ENCODE data around the gene KIAA1755.

KIAA1755 gene

GRCh38 chr20:38237381-38237780 lies 23.2 kb downstream of the KIAA1755 start:
- DNase-seq (ENCODE audit: low spot score), result no peak

- no peak for DNase-seq (ENCODE audit: low spot score)
Measured at GRCh38 chr20:38231531-38232121, 28.9 kb downstream of the KIAA1755 start.

GRCh38 chr20:38230957-38231526 lies 29.5 kb downstream of the KIAA1755 start:
- no peak for DNase-seq (ENCODE audit: low spot score)

- DNase-seq (ENCODE audit: low spot score), result no peak
Measured at GRCh38 chr20:38230253-38230551, 30.3 kb downstream of the KIAA1755 start.

- peak; percentile 76 for DNase-seq (ENCODE audit: low spot score)
Measured at GRCh38 chr20:38229376-38230252, 30.9 kb downstream of the KIAA1755 start.

- DNase-seq (ENCODE audit: low spot score), result no peak
Measured at GRCh38 chr20:38228436-38228835, 32.1 kb downstream of the KIAA1755 start.

DNA sequence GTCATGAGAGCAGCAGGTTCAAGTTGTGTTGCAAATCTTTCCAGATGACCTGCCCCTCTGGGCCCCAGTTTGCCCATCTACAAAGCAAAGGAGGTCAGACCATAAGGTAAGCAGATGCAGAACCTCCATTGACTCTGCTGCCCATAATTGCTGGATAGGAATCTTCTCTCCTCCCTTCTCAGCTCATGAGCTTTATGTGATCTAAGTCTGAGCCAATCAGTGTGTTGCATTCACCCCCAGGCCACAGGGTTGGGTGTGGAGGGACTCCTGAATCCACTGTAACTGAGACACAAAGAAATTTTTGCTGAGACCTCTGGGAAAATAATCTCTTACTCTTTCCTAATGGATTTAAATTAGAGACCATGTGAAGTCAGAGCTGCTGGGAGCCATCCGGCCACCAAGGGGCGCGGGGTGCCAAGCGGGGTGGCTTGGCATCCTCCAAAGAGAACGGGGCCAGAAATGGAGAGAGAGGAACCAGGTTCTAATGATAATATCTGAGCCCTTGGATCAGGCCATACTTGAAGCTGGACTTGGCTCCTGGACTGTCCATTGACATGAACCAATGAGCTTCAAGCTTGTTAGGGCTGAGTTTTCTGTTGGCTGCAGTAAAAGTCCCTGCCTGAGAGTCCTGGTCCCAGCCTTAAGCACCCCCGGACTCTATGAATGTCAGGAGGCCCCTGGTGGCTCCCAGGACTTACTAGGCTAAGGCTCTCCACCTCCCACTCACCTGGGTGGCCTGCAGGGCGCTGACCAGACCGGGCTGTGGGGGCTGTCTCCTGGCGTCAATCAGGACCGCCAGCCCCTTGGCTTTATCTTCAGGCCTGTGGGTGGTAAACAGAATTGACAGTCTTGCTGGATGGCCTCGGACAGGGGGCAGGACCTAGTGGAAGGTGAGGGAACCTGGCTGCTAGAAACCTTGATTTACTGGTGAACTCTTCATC lies 32.8 kb downstream of the KIAA1755 start:
- no peak for DNase-seq (ENCODE audit: low spot score)

GRCh38 chr20:38226553-38226952 lies 34.0 kb downstream of the KIAA1755 start:
- DNase-seq (ENCODE audit: low spot score), result no peak

GRCh38 chr20:38225900-38226263 lies 34.7 kb downstream of the KIAA1755 start:
- DNase-seq (ENCODE audit: low spot score), result no peak

GRCh38 chr20:38225240-38225899 lies 35.2 kb downstream of the KIAA1755 start:
- no peak for DNase-seq (ENCODE audit: low spot score)

- no peak for DNase-seq (ENCODE audit: low spot score)
Measured at GRCh38 chr20:38224531-38224930, 36.0 kb downstream of the KIAA1755 start.

GRCh38 chr20:38223743-38224100 lies 36.8 kb downstream of the KIAA1755 start:
- DNase-seq (ENCODE audit: low spot score), result no peak

- no peak for DNase-seq (ENCODE audit: low spot score)
Measured at GRCh38 chr20:38222923-38223742, 37.4 kb downstream of the KIAA1755 start.

GRCh38 chr20:38222231-38222922 lies 38.2 kb downstream of the KIAA1755 start:
- DNase-seq (ENCODE audit: low spot score), result peak; percentile 83

GRCh38 chr20:38221119-38221589 lies 39.4 kb downstream of the KIAA1755 start:
- peak; percentile 92 for DNase-seq (ENCODE audit: low spot score)

GRCh38 chr20:38220587-38221118 lies 39.9 kb downstream of the KIAA1755 start:
- no peak for DNase-seq (ENCODE audit: low spot score)

GRCh38 chr20:38219006-38219950 lies 41.3 kb downstream of the KIAA1755 start:
- DNase-seq (ENCODE audit: low spot score), result no peak

- DNase-seq (ENCODE audit: low spot score), result no peak
Measured at GRCh38 chr20:38218566-38218885, 42.0 kb downstream of the KIAA1755 start.

Data from hepatic stellate cell (primary cell).